Activated CD4-positive, alpha-beta T cell treated with anti-CD3 and anti-CD28 coated beads, Interleukin-2, amount 50 U/mL, for 4 hours (primary cell): ENCODE measurements around the gene HYI.
"Not testable (repeated sequence)": the region's sequence is repeated elsewhere in the genome, so short reads cannot be mapped to it uniquely, and the experiment has no call there.

Experiments used
- DNase-seq, 2 experiments: peaks; one replicate each; pipeline ENCODE4 v3.0.0-alpha.2; 2020

HYI gene

GRCh38 chr1:43464681-43465504 lies 11.2 kb upstream of the HYI start:
- no peak for DNase-seq

DNA sequence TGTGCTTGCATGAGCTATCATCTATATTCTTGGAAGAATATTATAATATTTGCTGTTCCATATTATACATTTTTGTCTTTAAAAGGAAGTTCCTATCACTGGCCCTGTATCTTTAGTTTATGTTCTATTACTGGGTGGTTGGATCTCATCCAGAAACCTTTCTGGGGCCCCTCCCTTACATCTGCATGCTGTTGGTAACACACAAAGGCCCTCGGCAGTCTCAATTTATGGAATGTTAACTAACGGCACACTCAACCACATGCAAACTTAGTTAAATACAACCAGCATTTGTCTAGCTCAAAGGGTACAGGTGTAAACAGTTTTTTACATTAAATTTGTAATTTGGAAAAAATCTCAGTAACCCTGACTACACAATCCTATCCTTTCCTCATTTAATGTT lies 9.7 kb upstream of the HYI start:
- no peak for DNase-seq

- DNase-seq = no peak
Observed at GRCh38 chr1:43460988-43461693, 7.4 kb upstream of the HYI start.

DNA sequence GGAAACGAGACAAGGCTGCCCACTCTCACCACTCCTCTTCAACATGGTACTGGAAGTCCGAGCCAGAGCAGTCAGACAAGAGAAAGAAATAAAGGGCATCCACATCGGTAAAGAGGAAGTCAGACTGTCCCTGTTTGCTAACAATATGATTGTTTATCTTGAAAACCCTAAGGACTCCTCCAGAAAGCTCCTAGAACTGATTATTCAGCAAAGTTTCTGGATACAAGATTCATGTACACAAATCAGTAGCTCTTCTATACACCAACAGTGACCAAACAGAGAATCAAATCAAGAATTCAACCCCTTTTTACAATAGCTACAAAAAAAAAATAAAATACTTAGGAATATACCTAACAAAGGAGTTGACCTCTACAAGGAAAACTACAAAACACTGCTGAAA lies 4.6 kb upstream of the HYI start:
- DNase-seq = not testable (repeated sequence)

DNA sequence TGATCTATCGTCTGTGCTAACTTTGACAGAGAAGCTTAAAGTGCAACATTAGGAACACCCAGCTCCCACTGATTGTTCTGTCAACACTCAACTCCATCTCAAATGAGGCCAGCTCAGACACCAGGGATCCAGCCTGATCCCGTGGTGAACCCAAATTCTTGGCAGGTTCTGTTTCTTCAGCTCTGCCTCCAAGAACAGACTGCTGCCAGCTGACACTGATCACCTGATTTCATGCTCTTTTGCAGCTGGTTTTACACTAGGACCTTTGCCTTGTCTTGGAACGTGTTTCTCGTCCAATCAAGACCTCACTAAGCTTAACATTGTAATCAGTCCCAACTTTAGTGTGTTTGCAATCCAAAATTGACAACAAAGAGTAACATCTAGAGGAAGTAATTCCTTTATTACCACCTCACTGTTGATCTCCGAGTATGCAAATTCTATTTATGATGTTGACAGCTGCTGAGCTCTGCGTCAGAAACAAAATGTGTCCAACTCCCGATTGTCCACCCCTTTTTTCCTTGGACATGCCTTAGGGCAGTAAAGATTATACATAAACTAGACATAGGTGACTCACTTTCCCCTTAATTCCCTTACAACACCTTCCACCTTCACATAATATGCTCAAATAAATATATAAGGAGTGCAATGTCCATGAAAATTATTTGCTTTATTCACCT lies 1.6 kb upstream of the HYI start:
- no peak for DNase-seq

GRCh38 chr1:43454270-43455011 lies 710 bp upstream of the HYI start:
- peak; percentile 31 to 37 for DNase-seq

- no peak for DNase-seq
Observed at GRCh38 chr1:43452789-43453441, 816 bp downstream of the HYI start.

DNA sequence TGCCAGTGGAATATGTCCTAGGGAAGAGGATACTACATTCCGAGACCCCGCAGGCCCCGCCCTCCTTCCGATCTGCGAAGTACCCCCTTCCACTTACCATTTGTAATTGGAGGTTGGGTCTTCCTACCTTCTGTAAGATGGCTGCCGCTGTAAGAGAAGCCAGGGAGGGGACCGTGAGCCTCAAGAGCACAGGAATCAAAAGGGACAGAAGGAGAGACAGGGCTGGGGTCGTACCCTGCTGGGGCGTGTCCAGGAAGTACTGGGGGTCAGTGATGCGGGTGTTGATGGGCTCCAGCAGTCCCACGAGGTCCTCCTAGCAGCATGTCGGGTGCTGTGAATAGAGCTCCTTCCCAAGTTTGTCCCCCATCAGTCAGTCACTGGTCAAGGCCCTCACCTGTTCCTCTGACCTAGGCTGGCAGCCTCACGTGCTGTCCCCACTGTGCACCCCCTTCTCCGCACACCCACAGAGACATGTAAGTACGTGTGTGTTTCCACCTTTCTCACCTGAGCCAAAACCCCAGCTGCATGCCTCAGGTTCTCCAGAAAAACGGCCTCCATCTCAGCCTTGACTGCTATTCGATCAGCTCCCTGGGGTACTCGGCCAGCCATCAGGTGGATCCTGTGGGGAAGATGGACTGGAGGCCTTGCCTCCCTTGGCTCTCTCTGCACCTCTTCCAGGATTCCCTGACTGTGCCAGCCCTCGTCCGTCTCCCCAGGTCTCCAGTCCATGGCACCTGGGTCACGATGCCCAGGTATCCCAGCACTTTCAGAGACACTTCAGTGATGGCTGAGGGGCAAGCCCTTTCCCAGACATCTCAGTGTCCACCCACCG lies 1.8 kb downstream of the HYI start:
- DNase-seq = no peak

GRCh38 chr1:43451157-43451591 lies 2.6 kb downstream of the HYI start:
- DNase-seq = no peak

GRCh38 chr1:43450251-43450941 lies 3.3 kb downstream of the HYI start:
- DNase-seq = no peak

- no peak for DNase-seq
Observed at GRCh38 chr1:43449708-43450069, 4.0 kb downstream of the HYI start.

DNA sequence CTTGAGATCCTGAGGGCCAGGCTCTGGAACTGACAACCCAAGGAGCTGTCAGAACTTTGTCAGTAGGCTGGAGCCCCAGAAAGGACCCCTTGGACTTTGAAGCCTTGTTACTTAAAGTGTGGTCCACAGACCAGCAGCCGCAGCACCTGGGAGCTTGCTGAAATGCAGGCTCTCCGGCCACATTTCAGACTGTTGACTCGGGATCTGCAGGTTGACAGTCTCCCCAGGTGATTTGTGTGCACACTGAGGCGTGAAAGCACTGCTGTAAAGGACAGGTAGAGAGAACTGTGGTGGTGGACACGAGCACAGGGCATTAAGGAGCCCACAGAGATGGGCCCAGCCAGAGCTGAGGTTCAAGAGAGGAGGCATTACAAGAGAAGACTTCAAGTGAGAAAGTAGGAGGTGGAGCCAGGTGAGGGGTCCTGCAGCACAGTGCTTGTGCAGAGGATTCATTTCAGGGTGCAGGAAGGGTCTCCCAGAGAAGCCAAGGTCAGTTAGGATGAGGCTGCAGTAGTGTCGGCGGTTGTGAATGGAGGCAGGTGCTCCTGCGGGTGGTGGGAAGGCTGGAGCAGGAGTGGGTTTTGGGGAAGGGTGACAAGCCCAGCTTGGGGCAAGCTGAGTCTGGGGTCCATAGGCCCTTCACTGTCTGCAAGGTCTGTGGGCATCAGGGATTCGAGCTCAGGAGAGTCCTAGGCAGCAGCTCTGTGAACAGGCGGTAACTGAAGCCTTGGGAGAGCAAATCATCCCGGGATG lies 4.6 kb downstream of the HYI start:
- no peak for DNase-seq

DNA sequence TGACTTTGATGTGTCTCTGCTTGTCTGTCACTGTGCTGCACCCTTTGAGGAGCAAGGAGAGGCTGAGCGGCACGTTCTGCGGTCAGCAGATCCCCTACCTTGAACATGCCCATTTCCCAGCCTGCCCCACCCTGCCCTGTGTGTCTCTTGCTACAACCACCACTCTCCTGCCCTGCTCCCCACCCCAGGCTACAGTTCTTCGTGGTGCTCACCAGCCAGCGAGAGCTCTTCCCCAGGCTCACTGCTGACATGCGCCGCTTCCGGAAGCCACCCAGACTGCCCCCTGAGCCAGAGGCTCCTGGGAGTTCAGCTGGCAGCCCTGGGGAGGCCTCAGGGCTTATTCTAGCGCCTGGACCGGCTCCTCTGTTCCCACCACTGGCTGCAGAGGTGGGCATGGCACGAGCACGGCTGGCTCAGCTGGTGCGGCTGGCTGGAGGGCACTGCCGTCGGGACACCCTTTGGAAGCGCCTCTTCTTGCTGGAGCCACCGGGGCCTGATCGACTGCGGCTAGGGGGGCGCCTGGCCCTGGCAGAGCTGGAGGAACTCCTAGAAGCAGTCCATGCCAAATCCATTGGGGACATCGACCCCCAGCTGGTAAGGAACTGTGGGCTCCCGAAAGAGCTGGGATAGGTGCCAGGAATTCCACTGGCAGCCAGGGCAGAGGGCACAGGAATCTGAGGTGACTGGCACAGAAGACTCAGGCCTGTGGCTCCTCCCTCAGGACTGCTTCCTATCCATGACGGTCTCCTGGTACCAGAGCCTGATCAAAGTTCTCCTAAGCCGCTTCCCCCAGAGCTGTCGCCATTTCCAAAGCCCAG lies 5.6 kb downstream of the HYI start:
- DNase-seq = no peak

- DNase-seq = no peak
Observed at GRCh38 chr1:43446881-43447835, 6.6 kb downstream of the HYI start.

- DNase-seq = no peak
Observed at GRCh38 chr1:43446388-43446740, 7.4 kb downstream of the HYI start.

GRCh38 chr1:43445606-43446387 lies 7.9 kb downstream of the HYI start:
- DNase-seq = no peak

- no peak for DNase-seq
Observed at GRCh38 chr1:43444836-43445235, 8.9 kb downstream of the HYI start.
